Epithelial cell of esophagus (primary cell): ENCODE measurements around the gene FAM171A2.

ENCODE experiments used
- DNase-seq: peaks from one replicate; pipeline ENCODE4 v3.0.0; 2010; ENCODE audit warnings: low read depth
- H3K4me3 ChIP-seq: 2 replicates; pipeline ENCODE4 v1.5.1; 2011; ENCODE audit warnings: mild to moderate bottlenecking, low read length, control low read depth
- TF ChIP-seq, protein P1 (sequence below): IDR thresholded peaks from 2 replicates; pipeline ENCODE4 v1.5.1; 2011; ENCODE audit warnings: low read depth, mild to moderate bottlenecking, low read length, control low read depth, inconsistent platforms; ENCODE audit not compliant: insufficient read depth; ENCODE audit errors: missing control alignments

Gene FAM171A2

DNA sequence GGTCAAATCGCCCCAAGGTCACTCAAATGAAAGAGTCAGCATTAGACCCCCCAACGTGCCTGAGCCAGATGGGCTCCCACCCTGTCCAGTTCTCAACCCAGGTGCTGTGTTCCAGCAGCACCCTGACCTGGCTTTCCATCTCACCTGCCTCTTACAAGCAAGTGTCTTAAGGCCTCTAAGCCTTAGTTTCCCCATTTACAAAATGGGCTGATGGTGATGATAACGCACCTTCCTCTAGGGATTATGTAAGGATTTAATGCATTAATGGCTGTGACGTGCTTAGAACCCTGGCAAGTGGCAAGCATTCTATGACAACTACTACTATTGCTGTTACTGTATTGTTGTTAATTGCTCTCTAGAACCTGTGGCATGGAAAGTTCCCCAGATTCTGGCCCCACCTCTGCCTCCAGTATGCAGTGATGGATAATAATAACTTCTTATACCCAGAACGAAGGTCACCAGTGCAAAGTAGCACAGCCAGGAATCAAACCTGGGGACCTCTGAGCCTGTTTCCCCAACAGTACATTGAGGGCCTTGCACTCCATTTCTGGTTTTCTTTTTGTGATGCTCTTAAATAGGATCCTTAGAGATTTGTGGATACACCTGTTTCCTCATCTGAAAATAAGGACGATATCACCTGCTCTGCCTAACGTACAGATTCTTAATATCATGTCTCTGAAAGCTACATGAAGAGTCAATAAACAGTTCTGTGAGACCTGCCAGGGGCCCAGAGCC lies 35.8 kb downstream of the FAM171A2 start:
- TF ChIP-seq, protein P1, sequence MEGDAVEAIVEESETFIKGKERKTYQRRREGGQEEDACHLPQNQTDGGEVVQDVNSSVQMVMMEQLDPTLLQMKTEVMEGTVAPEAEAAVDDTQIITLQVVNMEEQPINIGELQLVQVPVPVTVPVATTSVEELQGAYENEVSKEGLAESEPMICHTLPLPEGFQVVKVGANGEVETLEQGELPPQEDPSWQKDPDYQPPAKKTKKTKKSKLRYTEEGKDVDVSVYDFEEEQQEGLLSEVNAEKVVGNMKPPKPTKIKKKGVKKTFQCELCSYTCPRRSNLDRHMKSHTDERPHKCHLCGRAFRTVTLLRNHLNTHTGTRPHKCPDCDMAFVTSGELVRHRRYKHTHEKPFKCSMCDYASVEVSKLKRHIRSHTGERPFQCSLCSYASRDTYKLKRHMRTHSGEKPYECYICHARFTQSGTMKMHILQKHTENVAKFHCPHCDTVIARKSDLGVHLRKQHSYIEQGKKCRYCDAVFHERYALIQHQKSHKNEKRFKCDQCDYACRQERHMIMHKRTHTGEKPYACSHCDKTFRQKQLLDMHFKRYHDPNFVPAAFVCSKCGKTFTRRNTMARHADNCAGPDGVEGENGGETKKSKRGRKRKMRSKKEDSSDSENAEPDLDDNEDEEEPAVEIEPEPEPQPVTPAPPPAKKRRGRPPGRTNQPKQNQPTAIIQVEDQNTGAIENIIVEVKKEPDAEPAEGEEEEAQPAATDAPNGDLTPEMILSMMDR, result no peak
- DNase-seq, result no peak
- H3K4me3 ChIP-seq, result no peak overlapping the region

GRCh38 chr17:44326861-44327444 lies 36.7 kb downstream of the FAM171A2 start:
- TF ChIP-seq, protein P1, result no peak
- peak overlapping the region; percentile 25 for H3K4me3 ChIP-seq
- peak; percentile 98 for DNase-seq

GRCh38 chr17:44324571-44325275 lies 38.9 kb downstream of the FAM171A2 start, which contains the start of gene SLC25A39:
Gene SLC25A39 (minus strand): TSS chr17:44324823. CDS start chr17:44323562, 1,261 bp downstream.
- DNase-seq, result peak; percentile 97
- TF ChIP-seq, protein P1, result no peak

GRCh38 chr17:44324092-44324570 lies 39.5 kb downstream of the FAM171A2 start:
- TF ChIP-seq, protein P1, result no peak
- peak overlapping the region; percentile 91 for H3K4me3 ChIP-seq
- peak; percentile 34 for DNase-seq

More at GRCh38 chr17:44324571-44325275, 38.9 kb downstream of the FAM171A2 start, which contains the start of gene SLC25A39:
- peak within 1 kb of the TSS; percentile 91 for H3K4me3 ChIP-seq

- TF ChIP-seq, protein P1, result no peak
- H3K4me3 ChIP-seq, result peak overlapping the region; percentile 91
- DNase-seq, result no peak
These were observed 40.1 kb downstream of the FAM171A2 start for GRCh38 chr17:44323359-44324091.

DNA sequence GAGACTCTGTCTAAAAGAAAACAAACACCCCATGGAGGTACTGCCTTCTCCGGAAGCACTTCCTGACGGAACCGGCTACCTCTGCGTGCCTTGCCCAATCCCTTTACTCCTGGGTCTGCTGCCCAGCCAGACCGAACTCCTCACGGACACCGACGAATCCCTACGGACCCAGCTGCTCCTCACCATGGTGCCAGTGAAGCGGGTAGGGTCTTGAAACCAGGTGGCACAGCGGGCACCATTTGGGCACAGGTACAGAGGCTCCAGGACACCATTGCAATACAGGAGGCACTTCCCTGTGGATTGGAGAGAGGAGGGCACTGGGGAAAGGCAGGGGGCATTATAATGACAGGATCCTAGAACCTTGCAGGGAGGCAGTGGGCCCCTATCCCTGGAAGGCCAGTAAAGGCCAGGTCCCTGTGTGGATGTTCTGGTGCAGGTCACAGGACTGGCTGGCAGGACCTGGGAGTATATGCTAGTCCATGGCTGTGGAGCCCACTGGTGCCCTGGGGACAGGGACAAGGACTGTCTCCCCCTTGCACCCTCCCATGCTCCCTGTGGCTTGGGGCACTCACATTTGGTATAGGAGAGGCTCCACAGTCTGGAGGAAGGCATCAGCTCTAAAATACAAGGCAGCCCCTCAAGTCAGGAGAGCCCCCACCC lies 41.3 kb downstream of the FAM171A2 start:
- DNase-seq, result no peak
- TF ChIP-seq, protein P1, result no peak
- H3K4me3 ChIP-seq, result no peak overlapping the region
